HepG2 (cell line): Measurements from ENCODE around the gene HES1. TPM values are rescaled to one million over a fixed set of nuclear protein-coding genes. Genes with fewer than 3 reads are reported as not detected.

Source experiments
- EEA1 ChIP-seq: sonication (generic); formaldehyde crosslinking; IDR thresholded peaks from 2 replicates; pipeline ENCODE4 v1.5.1; 2020; ENCODE audit warnings: mild to moderate bottlenecking, missing genetic modification reagents, borderline replicate concordance
- MED1 ChIP-seq: sonication (generic); formaldehyde crosslinking; IDR thresholded peaks from 2 replicates; pipeline ENCODE4 v1.4.0; 2020; ENCODE audit warnings: missing genetic modification reagents
- MLLT10 ChIP-seq: sonication (generic); formaldehyde crosslinking; IDR thresholded peaks from 2 replicates; pipeline ENCODE4 v1.4.0; 2020; ENCODE audit warnings: missing genetic modification reagents
- PRDM15 ChIP-seq: sonication (generic); formaldehyde crosslinking; IDR thresholded peaks from 2 replicates; pipeline ENCODE4 v1.4.0; 2020; ENCODE audit warnings: missing genetic modification reagents
- PTBP1 ChIP-seq: fragments of 200-400 bp; formaldehyde crosslinking; IDR thresholded peaks from 2 replicates; pipeline ENCODE4 v1.6.1; 2018; ENCODE audit warnings: low read length, low read depth; ENCODE audit not compliant: poor library complexity, severe bottlenecking
- RARG ChIP-seq: sonication (generic); formaldehyde crosslinking; IDR thresholded peaks from 2 replicates; pipeline ENCODE4 v1.4.0; 2020; ENCODE audit warnings: low read depth, mild to moderate bottlenecking, missing genetic modification reagents
- RORA ChIP-seq: sonication (generic); formaldehyde crosslinking; IDR thresholded peaks from 2 replicates; pipeline ENCODE4 v1.5.0; 2020; ENCODE audit warnings: mild to moderate bottlenecking, missing genetic modification reagents, moderate library complexity
- STAT6 ChIP-seq: sonication (generic); formaldehyde crosslinking; IDR thresholded peaks from 2 replicates; pipeline ENCODE4 v1.4.0; 2020; ENCODE audit warnings: missing genetic modification reagents, mild to moderate bottlenecking, borderline replicate concordance
- TERF1 ChIP-seq: sonication (generic); formaldehyde crosslinking; IDR thresholded peaks from 2 replicates; pipeline ENCODE4 v1.8.0; 2022; ENCODE audit warnings: mild to moderate bottlenecking, missing genetic modification reagents, moderate library complexity
- ZNF646 ChIP-seq: sonication (generic); formaldehyde crosslinking; IDR thresholded peaks from 2 replicates; pipeline ENCODE4 v1.9.0; 2021; ENCODE audit warnings: mild to moderate bottlenecking, missing genetic modification reagents
- ZNF652 ChIP-seq: IDR thresholded peaks from 2 replicates; pipeline ENCODE4 v1.6.1; 2016; ENCODE audit warnings: low read depth, borderline replicate concordance
- polyA plus RNA-seq, 8 experiments: library from polyadenylated mRNA; depleted of rRNA in 3 of 8; stranded (reverse) in 7 of 8; unstranded in 1 of 8; fragments of >200 nt; fragmentation: Illumina TruSeq in 4 of 8; extraction: Trizol in 4 of 8; gene quantifications; 2 replicates each; pipeline versions ENCODE4 v1.2.1 to v1.2.3, GENCODE V29; 2011 to 2016; ENCODE audit warnings: low read depth in 4 of 8, missing spikeins in 1 of 8, mixed read lengths in 1 of 8; ENCODE audit not compliant: insufficient read depth in 1 of 8
- total RNA-seq, 5 experiments: library from RNA; depleted of rRNA; stranded (reverse); fragments of >200 nt; fragmentation: Illumina TruSeq; extraction: Trizol; gene quantifications; 2 replicates each; pipeline ENCODE4 v1.2.3, GENCODE V29; 2016; ENCODE audit warnings: low read depth in 1 of 5

HES1 gene
- total and polyA plus RNA-seq, 2 of the 13 experiments (the other 11 are each of a cell fraction or from before 2014, with no cell fraction given): 15.4 to 19.8 TPM

GRCh38 chr3:194135806-194136518 lies at the start of gene HES1 (continued):
- TF ChIP-seq STAT6 (CRISPR knock-in tag) (no peak), RORA (CRISPR knock-in tag) (no peak), ZNF646 (CRISPR knock-in tag) (no peak), PTBP1 (no peak), TERF1 (CRISPR knock-in tag) (no peak), PRDM15 (CRISPR knock-in tag) (peak; percentile 77; the same call in 1 of the 2 replicates), RARG (CRISPR knock-in tag) (no peak), MLLT10 (CRISPR knock-in tag) (peak; percentile 42; the same call in 1 of the 2 replicates), EEA1 (CRISPR knock-in tag) (no peak), MED1 (CRISPR knock-in tag) (peak; percentile 89), ZNF652 (peak; percentile 99)
